Body of pancreas (tissue), 4 donors: ENCODE measurements around the gene TMEM220. TPM values are rescaled to one million over a fixed set of nuclear protein-coding genes. Genes with fewer than 3 reads are reported as not detected.

Experiments used
- ATAC-seq: fragments of 150-250 bp; one replicate; pipeline ENCODE4 v1.9.1; 2016
- DNase-seq, 4 donors: peaks; one replicate each; pipeline ENCODE4 v3.0.0-alpha.2; 2019
- H3K27ac ChIP-seq, 4 donors: fragments of 200-600 bp; sonication (generic); 1 replicate in 3 of 4; 2 replicates in 1 of 4; pipeline versions ENCODE4 v1.5.1 to v1.6.1; 2016 to 2019; ENCODE audit warnings: mild to moderate bottlenecking in 1 of 4, mixed read lengths in 1 of 4, moderate library complexity in 1 of 4
- H3K27me3 ChIP-seq, 2 donors: fragments of 200-600 bp; sonication (generic); one replicate each; pipeline ENCODE4 v1.6.0; 2016; ENCODE audit warnings: mild to moderate bottlenecking in 1 of 2
- H3K36me3 ChIP-seq, 2 donors: fragments of 200-600 bp; sonication (generic); replicated peaks in 1 of 2; 2 replicates each; pipeline ENCODE4 v1.5.1; 2016; ENCODE audit warnings: low read depth in 2 of 2; ENCODE audit not compliant: insufficient read depth in 1 of 2
- H3K4me1 ChIP-seq: fragments of 200-600 bp; sonication (generic); one replicate; pipeline ENCODE4 v1.6.0; 2016
- H3K4me3 ChIP-seq, 2 donors: fragments of 200-600 bp; sonication (generic); 1 replicate in 1 of 2; 2 replicates in 1 of 2; pipeline ENCODE4 v1.5.1; 2016 to 2019
- H3K9me3 ChIP-seq, 3 donors: fragments of 200-600 bp; sonication (generic); 1 replicate in 2 of 3; 2 replicates in 1 of 3; pipeline ENCODE4 v1.5.1; 2016
- CTCF ChIP-seq, 7 experiments: fragments of 450-650 bp in 4 of 7; fragments of 200-600 bp in 3 of 7; sonication (generic) in 3 of 7; IDR thresholded peaks; one replicate each; pipeline ENCODE4 v1.5.1; 2016 to 2019; ENCODE audit warnings: antibody characterized with exemption in 7 of 7
- POLR2A ChIP-seq, 3 donors: fragments of 450-650 bp; IDR thresholded peaks; one replicate each; pipeline ENCODE4 v1.6.1; 2016; ENCODE audit warnings: antibody characterized with exemption in 3 of 3, mild to moderate bottlenecking in 2 of 3
- WGBS, 2 donors: methylation state at CpG; one replicate each; pipeline ENCODE4 v1.1.5; 2017; 5-methylcytosine and 5-hydroxymethylcytosine counted together
- intact Hi-C: fragments of 100-400 bp; cut with DNase I; formaldehyde crosslinking; loops from one replicate; pipeline ENCODE4 v1.15.1; 2023
- total RNA-seq, 2 donors: library from RNA; depleted of rRNA; stranded (reverse); fragments of >200 nt; gene quantifications; one replicate each; pipeline ENCODE4 v1.1.0, GENCODE V29; 2016

Gene TMEM220
- total RNA-seq, 2 donors from 2014 or later: 4.4 to 11.5 TPM

- H3K27me3 ChIP-seq: no peaks in the 10 kb centered on the region
- intact Hi-C loops: no loop called here
- peak in 4 of 7 experiments; percentile 6 to 17 (median 13) for TF ChIP-seq CTCF (IDR thresholded peaks at IDR 0.05)
- TF ChIP-seq POLR2A (IDR thresholded peaks at IDR 0.05): no peak
- H3K4me3 ChIP-seq: no peak overlapping the region
- H3K9me3 ChIP-seq: no peaks in the 10 kb centered on the region
- peaks cover 0 to 33% of the 10 kb centered on the region in 2 donors for H3K36me3 ChIP-seq
- 56 to 75% methylated on average over 2 of the region's 2 CpGs for WGBS, 2 donors
- DNase-seq (no peak), ATAC-seq (no peak)
- no peak overlapping the region for H3K27ac ChIP-seq
- H3K4me1 ChIP-seq: no peaks in the 10 kb centered on the region
Observed at GRCh38 chr17:10683853-10684252, 46.0 kb downstream of the TMEM220 start.

GRCh38 chr17:10681866-10682446 is 47.9 kb downstream of the TMEM220 start:
- no peak for ATAC-seq
- DNase-seq: no peak
- Histone ChIP-seq H3K4me1 (no peaks in the 10 kb centered on the region), H3K27ac (no peak overlapping the region), H3K27me3 (no peaks in the 10 kb centered on the region), H3K4me3 (no peak overlapping the region), H3K36me3 (peaks cover 0 to 39% of the 10 kb centered on the region in 2 donors), H3K9me3 (no peaks in the 10 kb centered on the region)
- intact Hi-C loops: no loop called here
- WGBS, 2 donors: 79 to 85% methylated on average over 7 of the region's 7 CpGs
- no peak for TF ChIP-seq POLR2A (IDR thresholded peaks at IDR 0.05)

GRCh38 chr17:10674704-10675103 is 55.1 kb downstream of the TMEM220 start:
- ATAC-seq (no peak), DNase-seq (no peak)
- TF ChIP-seq POLR2A (IDR thresholded peaks at IDR 0.05) (no peak), CTCF (IDR thresholded peaks at IDR 0.05) (no peak)
- 87 to 100% methylated on average over 1 to 4 of the region's 4 CpGs for WGBS, 2 donors
- Histone ChIP-seq H3K4me3 (no peak overlapping the region), H3K9me3 (no peaks in the 10 kb centered on the region), H3K36me3 (peaks cover 0 to 5% of the 10 kb centered on the region in 2 donors), H3K27ac (no peak overlapping the region), H3K4me1 (no peaks in the 10 kb centered on the region), H3K27me3 (no peaks in the 10 kb centered on the region)
- intact Hi-C loops: no loop called here

GRCh38 chr17:10673312-10673711 is 56.5 kb downstream of the TMEM220 start:
- Histone ChIP-seq H3K4me1 (no peaks in the 10 kb centered on the region), H3K27me3 (no peaks in the 10 kb centered on the region), H3K36me3 (peaks cover 0 to under 1% of the 10 kb centered on the region in 2 donors), H3K9me3 (no peaks in the 10 kb centered on the region), H3K4me3 (no peak overlapping the region), H3K27ac (no peak overlapping the region)
- ATAC-seq (no peak), DNase-seq (no peak)
- TF ChIP-seq CTCF (IDR thresholded peaks at IDR 0.05) (no peak), POLR2A (IDR thresholded peaks at IDR 0.05) (no peak)
- 90 to 92% methylated on average over 11 to 12 of the region's 12 CpGs for WGBS, 2 donors
- intact Hi-C loops: no loop called here

- ATAC-seq: no peak
- no peak for DNase-seq
- intact Hi-C loops: no loop called here
- Histone ChIP-seq H3K4me1 (no peaks in the 10 kb centered on the region), H3K4me3 (no peak overlapping the region), H3K36me3 (no peaks in the 10 kb centered on the region), H3K27ac (no peak overlapping the region), H3K27me3 (no peaks in the 10 kb centered on the region), H3K9me3 (no peaks in the 10 kb centered on the region)
- WGBS, 2 donors: 39 to 80% methylated on average over 1 of the region's 1 CpG
- TF ChIP-seq CTCF (IDR thresholded peaks at IDR 0.05) (no peak), POLR2A (IDR thresholded peaks at IDR 0.05) (no peak)
Observed at GRCh38 chr17:10668775-10669174, 61.0 kb downstream of the TMEM220 start.
